ENCODE results near the gene UNC13B.

- TF ChIP-seq POLR2A (IDR thresholded peaks at IDR 0.05; ENCODE audit: low read depth, low read length) (no peak), POLR2AphosphoS5 (IDR thresholded peaks at IDR 0.05; ENCODE audit: low read depth, low read length) (no peak)
Observed at GRCh38 chr9:35366627-35367026, 204.8 kb downstream of the UNC13B start.

All from GM12892 (cell line).